IMR-90 (cell line): ENCODE measurements around the gene SLX9. TPM values are rescaled to one million over a fixed set of nuclear protein-coding genes. Genes with fewer than 3 reads are reported as not detected.

Source experiments
- ATAC-seq: fragments of 200-7000 bp; cut with Tn5 transposase; 2 replicates; pipeline ENCODE4 v1.9.1; 2020; ENCODE audit warnings: low read depth, mild to moderate bottlenecking, moderate library complexity
- BruUV-seq: library from RNA; stranded (reverse); fragments of 400-500 nt; replicated peaks from 2 replicates; lab custom pipeline; 2021; lab: Mats Ljungman, UMichigan
- CTCF ChIA-PET: fragments of 300-600 bp; formaldehyde crosslinking; extraction: SDS; loops from one replicate; lab custom pipeline; 2021; ENCODE audit warnings: antibody characterized with exemption; lab: Yijun Ruan, JAX
- POLR2A ChIA-PET: fragments of 300-600 bp; sonication (Branson Sonifier 250); formaldehyde crosslinking; loops from one replicate; lab custom pipeline; 2022; ENCODE audit warnings: antibody characterized with exemption; ENCODE audit not compliant: unreplicated experiment; lab: Charles Lee
- DNase-seq: peaks from one replicate; pipeline ENCODE4 v3.0.0; 2013
- H2AFZ ChIP-seq: replicated peaks from 2 replicates; pipeline ENCODE3; 2013; ENCODE audit warnings: low read length, mild to moderate bottlenecking; ENCODE audit not compliant: poor library complexity
- H2AK5ac ChIP-seq: 2 replicates; pipeline ENCODE4 v1.6.1; 2013; ENCODE audit warnings: low read depth, low read length, inconsistent platforms
- H2AK9ac ChIP-seq: replicated peaks from 2 replicates; pipeline ENCODE3; 2013; ENCODE audit warnings: mild to moderate bottlenecking, low read depth, low read length, moderate library complexity; ENCODE audit not compliant: poor library complexity
- H2BK120ac ChIP-seq: 2 replicates; pipeline ENCODE4 v1.6.1; 2013; ENCODE audit warnings: low read depth, low read length, inconsistent platforms
- H2BK15ac ChIP-seq: 3 replicates; pipeline ENCODE4 v1.6.1; 2013; ENCODE audit warnings: low read depth, low read length, inconsistent platforms
- H2BK20ac ChIP-seq: 2 replicates; pipeline ENCODE4 v1.6.1; 2013; ENCODE audit warnings: low read depth, mild to moderate bottlenecking, inconsistent platforms, low read length, moderate library complexity
- H2BK5ac ChIP-seq: 2 replicates; pipeline ENCODE4 v1.6.1; 2013; ENCODE audit warnings: mild to moderate bottlenecking, low read depth, low read length, inconsistent platforms; ENCODE audit not compliant: poor library complexity, severe bottlenecking
- H3K14ac ChIP-seq: replicated peaks from 2 replicates; pipeline ENCODE4 v1.6.1; 2013; ENCODE audit warnings: low read depth, low read length, inconsistent platforms
- H3K18ac ChIP-seq: 2 replicates; pipeline ENCODE4 v1.6.1; 2013; ENCODE audit warnings: low read depth, low read length, control low read depth
- H3K23ac ChIP-seq: 2 replicates; pipeline ENCODE4 v1.6.1; 2013; ENCODE audit warnings: low read depth, low read length, inconsistent platforms
- H3K27ac ChIP-seq: 2 replicates; pipeline ENCODE4 v1.5.1; 2013; ENCODE audit warnings: mild to moderate bottlenecking, control low read depth, low read length; ENCODE audit not compliant: insufficient read depth
- H3K27me3 ChIP-seq: 2 replicates; pipeline ENCODE4 v1.6.1; 2013; ENCODE audit warnings: low read length; ENCODE audit not compliant: control insufficient read depth, insufficient read depth
- H3K36me3 ChIP-seq: 2 replicates; pipeline ENCODE4 v1.6.1; 2013; ENCODE audit warnings: low read length, mixed read lengths; ENCODE audit not compliant: control insufficient read depth, insufficient read depth
- H3K4ac ChIP-seq: 2 replicates; pipeline ENCODE4 v1.6.1; 2013; ENCODE audit warnings: low read depth, low read length, inconsistent platforms
- H3K4me1 ChIP-seq: 2 replicates; pipeline ENCODE4 v1.6.1; 2013; ENCODE audit warnings: low read length, mixed read lengths; ENCODE audit not compliant: control insufficient read depth, insufficient read depth
- H3K4me2 ChIP-seq: 2 replicates; pipeline ENCODE4 v1.6.1; 2013; ENCODE audit warnings: low read depth, mild to moderate bottlenecking, control low read depth, low read length, moderate library complexity
- H3K4me3 ChIP-seq: 2 replicates; pipeline ENCODE4 v1.5.1; 2013; ENCODE audit warnings: low read depth, mild to moderate bottlenecking, control low read depth, low read length, moderate library complexity; ENCODE audit not compliant: insufficient read depth
- H3K56ac ChIP-seq: 2 replicates; pipeline ENCODE4 v1.6.1; 2013; ENCODE audit warnings: low read length, inconsistent platforms; ENCODE audit not compliant: insufficient read depth; ENCODE audit errors: extremely low read depth
- H3K79me1 ChIP-seq, 2 experiments: 2 replicates each; pipeline ENCODE4 v1.6.1; 2013; ENCODE audit warnings: low read length in 2 of 2, inconsistent platforms in 1 of 2, low read depth in 1 of 2
- H3K9ac ChIP-seq: 2 replicates; pipeline ENCODE4 v1.6.1; 2013; ENCODE audit warnings: low read depth, low read length, control low read depth
- H3K9me1 ChIP-seq: 2 replicates; pipeline ENCODE4 v1.6.1; 2013; ENCODE audit warnings: low read length, inconsistent platforms; ENCODE audit not compliant: insufficient read depth
- H3K9me3 ChIP-seq: 2 replicates; pipeline ENCODE4 v1.6.1; 2013; ENCODE audit warnings: low read length; ENCODE audit not compliant: control insufficient read depth, insufficient read depth
- H4K20me1 ChIP-seq: 2 replicates; pipeline ENCODE4 v1.6.1; 2013; ENCODE audit warnings: low read length, inconsistent platforms; ENCODE audit not compliant: insufficient read depth
- H4K5ac ChIP-seq: 2 replicates; pipeline ENCODE4 v1.6.1; 2013; ENCODE audit warnings: mild to moderate bottlenecking, low read depth, low read length, control low read depth
- H4K8ac ChIP-seq, 2 experiments: 2 replicates each; pipeline ENCODE4 v1.6.1; 2013; ENCODE audit warnings: low read depth in 2 of 2, low read length in 2 of 2, control low read depth in 1 of 2, inconsistent platforms in 1 of 2
- H4K91ac ChIP-seq: 2 replicates; pipeline ENCODE4 v1.6.1; 2013; ENCODE audit warnings: low read depth, low read length, inconsistent platforms; ENCODE audit not compliant: insufficient read depth
- BHLHE40 ChIP-seq: fragments of 150-350 bp; IDR thresholded peaks from 2 replicates; pipeline ENCODE4 v1.6.1; 2016; ENCODE audit warnings: mild to moderate bottlenecking, low read depth, low read length
- CEBPB ChIP-seq: IDR thresholded peaks from 2 replicates; pipeline ENCODE4 v1.6.1; 2012; ENCODE audit warnings: low read depth, low read length, improper control_type of control experiment
- FOS ChIP-seq: fragments of 150-350 bp; IDR thresholded peaks from 2 replicates; pipeline ENCODE4 v1.6.1; 2016; ENCODE audit warnings: low read depth, low read length
- MAZ ChIP-seq: IDR thresholded peaks from 2 replicates; pipeline ENCODE4 v1.6.1; 2012; ENCODE audit warnings: low read depth, mild to moderate bottlenecking, low read length, improper control_type of control experiment, moderate library complexity, borderline replicate concordance
- MXI1 ChIP-seq: IDR thresholded peaks from 2 replicates; pipeline ENCODE4 v1.6.1; 2012; ENCODE audit warnings: low read depth, mild to moderate bottlenecking, low read length, moderate library complexity, borderline replicate concordance
- POLR2A ChIP-seq: IDR thresholded peaks from 2 replicates; pipeline ENCODE4 v1.6.1; 2012; ENCODE audit warnings: mild to moderate bottlenecking, low read depth, low read length
- RCOR1 ChIP-seq: IDR thresholded peaks from 2 replicates; pipeline ENCODE4 v1.6.1; 2012; ENCODE audit warnings: mild to moderate bottlenecking, low read length, improper control_type of control experiment; ENCODE audit not compliant: insufficient replicate concordance
- RFX5 ChIP-seq: IDR thresholded peaks from 2 replicates; pipeline ENCODE4 v1.8.0; 2012; ENCODE audit warnings: low read depth, mild to moderate bottlenecking, low read length, moderate library complexity
- WGBS, 2 experiments: methylation state at CpG; one replicate each; pipeline versions ENCODE4 v1.1.5 to v1.1.7; 2013; ENCODE audit warnings: missing lambda C conversion rate in 2 of 2; ENCODE audit not compliant: insufficient read length in 1 of 2; ENCODE audit errors: extremely low coverage in 2 of 2; 5-methylcytosine and 5-hydroxymethylcytosine counted together
- dilution Hi-C: fragments of 300-500 bp; cut with HindIII; formaldehyde crosslinking; loops from one replicate; pipeline ENCODE4 v1.14.3; 2018; ENCODE audit warnings: low sequenced_read_pairs; ENCODE audit not compliant: unreplicated experiment
- in situ Hi-C: fragments of 300-500 bp; cut with MboI; formaldehyde crosslinking; loops from 3 replicates; pipeline ENCODE4 v1.14.3; 2019; ENCODE audit warnings: low sequenced_read_pairs, inconsistent platforms, mixed read lengths
- intact Hi-C: fragments of 100-400 bp; cut with micrococcal nuclease; formaldehyde crosslinking; loops from 2 replicates; pipeline ENCODE4 v1.10.0; 2022
- polyA plus RNA-seq, 3 experiments: library from polyadenylated mRNA; depleted of rRNA; stranded (reverse); fragments of >200 nt; gene quantifications; 2 replicates each; pipeline ENCODE4 v1.2.3, GENCODE V29; 2012; ENCODE audit warnings: low replicate concordance in 1 of 3
- total RNA-seq: library from RNA; depleted of rRNA; stranded (reverse); fragments of >200 nt; gene quantifications from 2 replicates; pipeline ENCODE4 v1.2.3, GENCODE V29; 2012
- TF ChIP-seq, protein P1 (sequence below): fragments of 150-350 bp; IDR thresholded peaks from 2 replicates; pipeline ENCODE4 v1.6.1; 2016; ENCODE audit warnings: low read depth, mild to moderate bottlenecking, low read length, moderate library complexity, borderline replicate concordance
- TF ChIP-seq, protein P2 (sequence below): conservative IDR thresholded peaks from 2 replicates; pipeline ENCODE4 v1.5.1; 2012; ENCODE audit warnings: mild to moderate bottlenecking, low read depth, low read length, improper control_type of control experiment

Gene SLX9
- total and polyA plus RNA-seq, 2 of the 4 experiments (the other 2 are of a cell fraction): 10.4 to 21.7 TPM

DNA sequence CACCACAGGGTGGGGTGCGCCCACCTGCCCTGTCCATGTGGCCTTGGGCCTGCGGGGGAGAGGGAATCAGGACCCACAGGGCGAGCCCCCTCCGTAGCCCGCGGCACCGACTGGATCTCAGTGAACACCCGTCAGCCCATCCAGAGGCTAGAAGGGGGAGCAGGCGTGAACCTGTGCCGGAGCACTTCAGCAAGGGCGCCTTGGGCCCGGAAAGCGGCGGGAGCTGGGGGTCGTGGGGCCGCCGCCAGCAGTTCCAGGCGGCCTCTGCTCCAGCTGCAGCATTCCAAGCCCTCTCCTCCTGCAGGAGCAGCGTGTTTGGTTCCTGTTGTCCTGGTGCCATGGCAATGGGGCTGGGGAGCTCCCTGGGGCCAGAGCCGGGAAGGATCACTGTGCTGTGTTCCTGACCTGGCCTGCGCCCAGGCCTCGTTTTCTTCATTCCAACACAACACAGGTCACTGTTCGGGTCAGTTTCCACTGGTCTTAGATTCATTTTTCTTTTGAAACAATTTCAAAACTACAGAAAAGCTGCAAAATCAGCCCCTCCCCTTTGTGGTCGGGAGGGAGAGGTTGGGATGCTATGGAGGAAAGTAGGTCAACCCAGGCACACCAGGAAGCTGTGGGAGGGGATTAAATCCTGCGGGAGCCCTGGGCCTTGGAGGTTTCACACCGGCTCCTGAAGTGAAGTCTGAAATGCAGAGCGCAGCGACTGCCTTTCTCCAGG, 18.8 kb downstream of the SLX9 start:
- peak overlapping the region; percentile 40 for H2BK5ac ChIP-seq
- H4K91ac ChIP-seq: peak overlapping the region; percentile 62; the same call in 1 of the 2 replicates
- no peak overlapping the region for H3K4me3 ChIP-seq
- H4K20me1 ChIP-seq: peaks cover 10% of the 10 kb centered on the region
- H3K36me3 ChIP-seq: peaks cover 31% of the 10 kb centered on the region
- peak overlapping the region; percentile 17 for H2AFZ ChIP-seq
- H4K5ac ChIP-seq: no peak overlapping the region
- dilution Hi-C loops: no loop called here
- H3K56ac ChIP-seq: no peak overlapping the region
- H3K4me2 ChIP-seq: no peak overlapping the region
- H2BK15ac ChIP-seq: no peak overlapping the region
- intact Hi-C loops: no loop called here
- H2AK5ac ChIP-seq: peak overlapping the region; percentile 77
- no peak overlapping the region for H3K18ac ChIP-seq
- ChIA-PET CTCF (no interaction called here), POLR2A (no interaction called here)
- TF ChIP-seq POLR2A (no peak), MAZ (no peak), MXI1 (no peak), RCOR1 (no peak), FOS (no peak), RFX5 (no peak), CEBPB (no peak), BHLHE40 (no peak)
- TF ChIP-seq, protein P1, sequence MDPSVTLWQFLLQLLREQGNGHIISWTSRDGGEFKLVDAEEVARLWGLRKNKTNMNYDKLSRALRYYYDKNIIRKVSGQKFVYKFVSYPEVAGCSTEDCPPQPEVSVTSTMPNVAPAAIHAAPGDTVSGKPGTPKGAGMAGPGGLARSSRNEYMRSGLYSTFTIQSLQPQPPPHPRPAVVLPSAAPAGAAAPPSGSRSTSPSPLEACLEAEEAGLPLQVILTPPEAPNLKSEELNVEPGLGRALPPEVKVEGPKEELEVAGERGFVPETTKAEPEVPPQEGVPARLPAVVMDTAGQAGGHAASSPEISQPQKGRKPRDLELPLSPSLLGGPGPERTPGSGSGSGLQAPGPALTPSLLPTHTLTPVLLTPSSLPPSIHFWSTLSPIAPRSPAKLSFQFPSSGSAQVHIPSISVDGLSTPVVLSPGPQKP: no peak
- TF ChIP-seq, protein P2, sequence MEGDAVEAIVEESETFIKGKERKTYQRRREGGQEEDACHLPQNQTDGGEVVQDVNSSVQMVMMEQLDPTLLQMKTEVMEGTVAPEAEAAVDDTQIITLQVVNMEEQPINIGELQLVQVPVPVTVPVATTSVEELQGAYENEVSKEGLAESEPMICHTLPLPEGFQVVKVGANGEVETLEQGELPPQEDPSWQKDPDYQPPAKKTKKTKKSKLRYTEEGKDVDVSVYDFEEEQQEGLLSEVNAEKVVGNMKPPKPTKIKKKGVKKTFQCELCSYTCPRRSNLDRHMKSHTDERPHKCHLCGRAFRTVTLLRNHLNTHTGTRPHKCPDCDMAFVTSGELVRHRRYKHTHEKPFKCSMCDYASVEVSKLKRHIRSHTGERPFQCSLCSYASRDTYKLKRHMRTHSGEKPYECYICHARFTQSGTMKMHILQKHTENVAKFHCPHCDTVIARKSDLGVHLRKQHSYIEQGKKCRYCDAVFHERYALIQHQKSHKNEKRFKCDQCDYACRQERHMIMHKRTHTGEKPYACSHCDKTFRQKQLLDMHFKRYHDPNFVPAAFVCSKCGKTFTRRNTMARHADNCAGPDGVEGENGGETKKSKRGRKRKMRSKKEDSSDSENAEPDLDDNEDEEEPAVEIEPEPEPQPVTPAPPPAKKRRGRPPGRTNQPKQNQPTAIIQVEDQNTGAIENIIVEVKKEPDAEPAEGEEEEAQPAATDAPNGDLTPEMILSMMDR: no peak
- no TSS peak for BruUV-seq
- H3K9ac ChIP-seq: peak overlapping the region; percentile 18; the same call in 1 of the 2 replicates
- H3K14ac ChIP-seq: no peak overlapping the region
- peak overlapping the region; percentile 15 for H2AK9ac ChIP-seq
- no peak overlapping the region for H3K23ac ChIP-seq
- no peaks in the 10 kb centered on the region for H3K9me3 ChIP-seq
- peak; percentile 18 for ATAC-seq
- H3K4me1 ChIP-seq: peaks cover 20% of the 10 kb centered on the region
- WGBS, 2 experiments: 74% methylated on average over 9 of the region's 28 CpGs; no CpG with 5 or more reads in 1 of the 2 experiments
- H3K79me1 ChIP-seq: peaks cover 29 to 67% of the 10 kb centered on the region in 2 experiments
- peak overlapping the region; percentile 78 for H2BK120ac ChIP-seq
- in situ Hi-C loops: no loop called here
- no peak overlapping the region for H3K27ac ChIP-seq
- peak overlapping the region in 1 of 2 experiments; percentile 62; a peak in 2 of 4 replicates for H4K8ac ChIP-seq
- peak overlapping the region; percentile 33 for H3K4ac ChIP-seq
- H2BK20ac ChIP-seq: peak overlapping the region; percentile 57
- H3K27me3 ChIP-seq: no peaks in the 10 kb centered on the region
- peaks cover 11% of the 10 kb centered on the region; the same call in 1 of the 2 replicates for H3K9me1 ChIP-seq
- peak; percentile 67 for DNase-seq
